GM10266 (cell line): ENCODE data around the gene DPM1.

Source experiments
- DNase-seq: peaks from one replicate; pipeline ENCODE4 v3.0.0; 2012; ENCODE audit errors: extremely low spot score
- TF ChIP-seq, protein P1 (sequence below): IDR thresholded peaks from 2 replicates; pipeline ENCODE4 v1.5.1; 2012; ENCODE audit warnings: mild to moderate bottlenecking, low read depth; ENCODE audit not compliant: control insufficient read depth, insufficient read depth; ENCODE audit errors: missing control alignments

Gene DPM1

DNA sequence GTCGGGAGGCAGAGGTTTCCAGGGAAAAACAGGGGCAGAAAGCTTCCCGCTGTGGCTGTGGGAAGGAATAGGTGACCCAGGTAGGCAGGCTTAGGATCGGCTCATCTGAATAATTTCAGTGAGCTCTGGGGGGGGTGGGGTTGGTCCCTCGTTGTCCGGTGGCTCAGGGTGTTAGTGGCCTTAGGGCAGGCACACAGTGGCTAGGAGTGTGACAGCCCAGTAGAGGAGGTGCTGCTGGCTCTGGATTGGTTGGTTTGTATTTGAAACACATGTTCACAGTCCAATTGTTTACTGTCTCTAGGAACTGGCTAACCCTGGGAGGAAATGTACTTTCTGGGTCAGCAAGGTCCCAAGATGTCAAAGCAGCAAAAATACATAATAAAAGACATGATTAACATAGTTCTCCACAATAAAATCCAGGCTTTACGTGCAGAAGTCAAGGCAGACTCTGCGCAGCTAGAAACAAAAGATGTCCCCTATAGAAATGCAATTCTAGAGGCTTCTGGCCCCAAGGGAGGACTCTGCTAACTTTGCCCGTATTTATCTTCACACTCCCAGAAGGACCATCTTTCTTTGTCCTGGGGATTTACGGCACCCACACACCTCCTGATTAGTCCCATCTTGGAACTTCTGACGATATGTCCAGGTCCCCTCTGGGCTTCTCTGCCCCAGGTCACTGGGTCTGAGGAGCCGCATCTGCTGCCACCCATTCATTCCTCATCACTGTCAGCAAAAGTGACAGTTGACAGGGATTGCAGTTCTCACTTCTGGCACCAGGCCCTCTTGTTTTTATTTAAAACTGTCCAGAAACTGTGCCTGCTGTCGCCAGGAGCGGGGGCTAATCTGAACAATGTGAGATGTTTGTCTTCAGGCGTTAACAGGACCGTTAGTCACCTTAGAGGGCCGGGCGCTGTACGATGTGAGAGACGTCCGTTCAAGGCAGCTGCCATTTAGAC, 19.0 kb upstream of the DPM1 start:
- DNase-seq, result no peak
- TF ChIP-seq, protein P1, sequence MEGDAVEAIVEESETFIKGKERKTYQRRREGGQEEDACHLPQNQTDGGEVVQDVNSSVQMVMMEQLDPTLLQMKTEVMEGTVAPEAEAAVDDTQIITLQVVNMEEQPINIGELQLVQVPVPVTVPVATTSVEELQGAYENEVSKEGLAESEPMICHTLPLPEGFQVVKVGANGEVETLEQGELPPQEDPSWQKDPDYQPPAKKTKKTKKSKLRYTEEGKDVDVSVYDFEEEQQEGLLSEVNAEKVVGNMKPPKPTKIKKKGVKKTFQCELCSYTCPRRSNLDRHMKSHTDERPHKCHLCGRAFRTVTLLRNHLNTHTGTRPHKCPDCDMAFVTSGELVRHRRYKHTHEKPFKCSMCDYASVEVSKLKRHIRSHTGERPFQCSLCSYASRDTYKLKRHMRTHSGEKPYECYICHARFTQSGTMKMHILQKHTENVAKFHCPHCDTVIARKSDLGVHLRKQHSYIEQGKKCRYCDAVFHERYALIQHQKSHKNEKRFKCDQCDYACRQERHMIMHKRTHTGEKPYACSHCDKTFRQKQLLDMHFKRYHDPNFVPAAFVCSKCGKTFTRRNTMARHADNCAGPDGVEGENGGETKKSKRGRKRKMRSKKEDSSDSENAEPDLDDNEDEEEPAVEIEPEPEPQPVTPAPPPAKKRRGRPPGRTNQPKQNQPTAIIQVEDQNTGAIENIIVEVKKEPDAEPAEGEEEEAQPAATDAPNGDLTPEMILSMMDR, result no peak

DNA sequence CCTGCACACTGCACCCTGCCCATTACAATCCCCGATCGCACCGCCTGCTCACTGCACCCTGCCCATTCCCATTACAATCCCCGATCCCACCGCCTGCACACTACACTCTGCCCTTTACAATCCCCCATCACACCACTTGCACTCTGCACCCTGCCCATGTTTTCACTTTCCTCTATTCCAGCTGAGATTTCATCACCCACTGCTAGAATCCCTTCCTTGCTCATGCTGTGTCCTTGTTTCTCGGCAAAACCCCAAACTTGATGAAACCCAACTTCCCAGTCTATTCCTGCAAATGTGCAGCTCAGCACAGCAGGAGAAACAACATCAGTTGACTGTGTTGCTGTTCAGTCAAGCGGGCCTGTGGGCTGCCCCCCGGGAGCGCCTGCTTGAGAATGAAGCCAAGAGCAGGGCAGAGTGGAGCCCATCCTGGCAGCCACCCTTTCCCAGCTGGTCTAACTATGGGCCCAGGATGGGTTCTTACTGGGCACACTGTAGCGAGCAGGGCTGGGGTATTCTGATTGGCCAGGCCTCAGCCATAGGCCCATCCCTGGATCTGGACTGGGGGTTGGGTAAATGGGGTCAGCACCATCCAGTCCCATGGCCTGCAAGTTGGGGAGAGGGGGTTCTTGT, 17.5 kb upstream of the DPM1 start:
- TF ChIP-seq, protein P1, result no peak
- DNase-seq, result no peak

DNA sequence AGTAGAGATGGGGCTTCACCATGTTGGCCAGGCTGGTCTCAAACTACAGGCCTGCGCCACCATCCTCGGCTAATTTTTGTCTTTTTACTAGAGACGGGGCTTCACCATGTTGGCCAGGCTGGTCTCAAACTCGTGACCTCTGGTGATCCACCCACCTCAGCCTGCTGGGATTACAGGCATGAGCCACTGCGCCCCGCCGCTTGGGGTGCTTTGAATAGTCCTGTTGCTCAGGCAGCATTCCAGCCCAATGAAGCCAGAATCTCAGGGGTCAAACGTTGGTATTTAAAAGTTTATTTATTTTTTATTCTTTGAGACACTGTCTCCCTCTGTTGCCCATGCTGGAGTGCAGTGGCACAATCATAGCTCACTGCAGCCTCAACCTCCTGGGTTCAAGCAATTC, 11.6 kb upstream of the DPM1 start:
- no peak for DNase-seq

DNA sequence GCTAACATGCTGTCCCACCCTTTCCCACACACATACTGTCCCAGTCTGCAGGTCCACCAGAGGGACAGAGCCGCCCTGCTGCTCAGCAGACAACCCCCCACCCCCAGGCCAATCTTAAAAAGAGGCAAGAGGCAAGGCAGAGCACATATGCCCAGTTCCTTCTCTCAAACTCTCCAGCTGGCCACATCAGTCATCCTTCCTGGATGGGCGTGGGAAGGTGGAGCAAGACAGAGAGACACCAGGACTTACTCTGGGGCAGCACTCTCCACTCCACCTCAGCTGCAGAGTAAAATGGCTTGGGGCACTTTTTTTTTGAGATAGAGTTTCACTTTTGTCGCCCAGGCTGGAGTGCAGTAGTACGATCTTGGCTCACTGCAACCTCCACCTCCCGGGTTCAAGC, 11.1 kb upstream of the DPM1 start:
- no peak for DNase-seq
- TF ChIP-seq, protein P1, result no peak

More for the DNA sequence above, 11.6 kb upstream of the DPM1 start:
- TF ChIP-seq, protein P1, result no peak

DNA sequence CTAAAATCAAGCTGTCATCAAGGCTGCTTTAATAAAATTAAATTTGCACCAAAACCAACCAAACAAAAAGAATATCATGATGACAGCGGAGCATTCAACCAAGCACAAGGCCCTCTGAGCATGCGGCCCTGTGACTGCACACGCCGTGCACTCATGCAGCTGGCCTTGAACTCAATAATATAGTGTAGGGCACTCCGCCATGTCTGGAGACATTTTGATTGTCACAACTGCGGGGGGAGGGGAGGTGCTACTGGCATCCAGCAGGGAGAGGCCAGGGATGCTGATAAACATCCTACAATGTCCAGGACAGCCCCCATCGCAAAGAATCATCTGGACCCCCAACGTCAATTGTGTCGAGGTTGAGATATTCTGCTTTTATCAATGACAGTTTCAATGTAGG, 10.0 kb upstream of the DPM1 start:
- no peak for DNase-seq
- TF ChIP-seq, protein P1, result no peak

DNA sequence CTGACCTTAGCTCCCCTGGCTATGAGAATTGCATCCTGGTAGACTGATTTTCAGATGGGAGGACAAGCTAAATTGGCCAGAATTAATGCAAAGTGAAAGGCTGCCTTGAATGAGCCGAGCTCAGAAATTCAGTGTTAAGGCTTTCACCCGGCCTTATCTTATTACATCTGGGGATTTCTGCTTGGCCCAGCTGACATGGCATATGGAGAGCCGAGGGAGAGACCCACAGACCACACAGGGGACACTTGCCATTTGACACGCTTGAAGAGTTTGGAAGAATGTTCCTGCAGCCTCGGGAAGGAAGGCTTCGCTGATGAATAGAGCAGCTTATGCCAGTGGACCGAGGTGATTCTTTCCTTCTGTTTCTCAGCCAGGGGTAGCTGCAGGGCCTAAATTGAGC, 9.3 kb upstream of the DPM1 start:
- DNase-seq, result no peak
- TF ChIP-seq, protein P1, result no peak

DNA sequence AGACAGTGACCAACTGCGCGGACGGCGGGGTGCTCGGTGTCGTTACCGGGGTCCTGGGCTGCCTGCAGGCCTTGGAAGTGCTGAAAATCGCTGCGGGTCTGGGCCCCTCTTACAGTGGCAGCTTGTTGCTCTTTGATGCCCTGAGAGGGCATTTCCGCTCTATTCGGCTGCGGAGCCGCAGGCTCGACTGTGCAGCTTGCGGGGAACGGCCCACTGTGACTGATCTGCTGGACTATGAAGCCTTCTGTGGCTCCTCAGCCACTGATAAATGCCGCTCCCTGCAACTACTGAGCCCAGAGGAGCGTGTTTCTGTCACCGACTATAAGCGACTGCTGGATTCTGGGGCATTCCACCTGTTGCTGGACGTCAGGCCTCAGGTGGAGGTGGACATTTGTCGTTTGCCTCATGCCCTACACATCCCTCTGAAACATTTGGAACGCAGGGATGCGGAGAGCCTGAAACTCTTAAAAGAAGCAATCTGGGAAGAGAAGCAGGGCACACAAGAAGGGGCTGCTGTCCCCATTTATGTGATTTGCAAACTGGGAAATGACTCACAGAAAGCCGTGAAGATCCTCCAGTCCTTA, 1.3 kb upstream of the DPM1 start:
- no peak for DNase-seq
- TF ChIP-seq, protein P1, result no peak
